Activated T-cell treated with anti-CD3 and anti-CD28 coated beads, Interleukin-2, amount 50 U/mL, for 4 hours (primary cell): ENCODE measurements around the gene FAM8A1. TPM values are rescaled to one million over a fixed set of nuclear protein-coding genes. Genes with fewer than 3 reads are reported as not detected.
"Not testable (repeated sequence)": the region's sequence is repeated elsewhere in the genome, so short reads cannot be mapped to it uniquely, and the experiment has no call there.

Experiments
- ATAC-seq, 2 donors: fragments of 200-7000 bp; cut with Tn5 transposase; one replicate each; pipeline ENCODE4 v1.10.0; 2021
- DNase-seq: peaks from one replicate; pipeline ENCODE4 v3.0.0-alpha.2; 2020
- H3K27me3 Mint-ChIP-seq: one replicate; pipeline ENCODE4 v1.8.0; 2021; ENCODE audit warnings: low read depth, mixed read lengths
- H3K36me3 Mint-ChIP-seq: one replicate; pipeline ENCODE4 v1.8.0; 2022; ENCODE audit warnings: mixed read lengths; ENCODE audit not compliant: insufficient read depth
- H3K4me1 Mint-ChIP-seq: one replicate; pipeline ENCODE4 v1.8.0; 2021; ENCODE audit warnings: low read depth, mixed read lengths
- H3K4me3 Mint-ChIP-seq: one replicate; pipeline ENCODE4 v1.8.0; 2021; ENCODE audit warnings: mild to moderate bottlenecking, moderate library complexity, mixed read lengths
- H3K9me3 Mint-ChIP-seq: one replicate; pipeline ENCODE4 v1.8.0; 2021; ENCODE audit warnings: mixed read lengths
- total RNA-seq, 3 donors: library from RNA; stranded (reverse); gene quantifications; one replicate each; pipeline ENCODE4 v1.2.1, GENCODE V29; 2021

The FAM8A1 gene
- total RNA-seq, result 1 to 10 TPM; 2.1 to 2.6 (median 2.4) TPM

GRCh38 chr6:17599877-17600526 is at the start of gene FAM8A1:
TSS of gene FAM8A1 (plus strand) at chr6:17600302. CDS start at chr6:17600410, 108 bp downstream.
- Mint-ChIP-seq H3K4me1 (peaks cover 38% of the 10 kb centered on the region), H3K4me3 (peak within 1 kb of the TSS; percentile 91)

GRCh38 chr6:17551383-17551958 is 48.6 kb upstream of the FAM8A1 start:
- DNase-seq (no peak), ATAC-seq (no peak)
- no peaks in the 10 kb centered on the region for H3K36me3 Mint-ChIP-seq
- no peaks in the 10 kb centered on the region for H3K4me1 Mint-ChIP-seq
- H3K9me3 Mint-ChIP-seq, result no peaks in the 10 kb centered on the region
- H3K27me3 Mint-ChIP-seq, result peaks cover 6% of the 10 kb centered on the region
- H3K4me3 Mint-ChIP-seq, result no peak overlapping the region

More at GRCh38 chr6:17599877-17600526, at the start of gene FAM8A1:
- Mint-ChIP-seq H3K27me3 (no peaks in the 10 kb centered on the region), H3K9me3 (no peaks in the 10 kb centered on the region), H3K36me3 (peaks cover 10% of the 10 kb centered on the region)
- peak; percentile 95 for DNase-seq
- ATAC-seq, result peak; percentile 90 to 92

GRCh38 chr6:17552861-17553260 is 47.2 kb upstream of the FAM8A1 start:
- peaks cover 3% of the 10 kb centered on the region for H3K27me3 Mint-ChIP-seq

GRCh38 chr6:17556014-17556413 is 44.1 kb upstream of the FAM8A1 start:
- Mint-ChIP-seq H3K4me3 (no peak overlapping the region), H3K9me3 (no peaks in the 10 kb centered on the region), H3K4me1 (no peaks in the 10 kb centered on the region), H3K36me3 (no peaks in the 10 kb centered on the region), H3K27me3 (peaks cover 3% of the 10 kb centered on the region)
- no peak for DNase-seq
- ATAC-seq, result no peak

More at GRCh38 chr6:17552861-17553260, 47.2 kb upstream of the FAM8A1 start:
- no peak for ATAC-seq
- H3K4me3 Mint-ChIP-seq, result no peak overlapping the region
- H3K9me3 Mint-ChIP-seq, result no peaks in the 10 kb centered on the region
- no peaks in the 10 kb centered on the region for H3K4me1 Mint-ChIP-seq
- DNase-seq, result no peak
- no peaks in the 10 kb centered on the region for H3K36me3 Mint-ChIP-seq

GRCh38 chr6:17562636-17563035 is 37.5 kb upstream of the FAM8A1 start:
- ATAC-seq, result no peak
- DNase-seq, result no peak
- H3K9me3 Mint-ChIP-seq, result peaks cover 13% of the 10 kb centered on the region
- H3K4me1 Mint-ChIP-seq, result no peaks in the 10 kb centered on the region
- H3K36me3 Mint-ChIP-seq, result no peaks in the 10 kb centered on the region
- H3K4me3 Mint-ChIP-seq, result no peak overlapping the region
- H3K27me3 Mint-ChIP-seq, result no peaks in the 10 kb centered on the region

- Mint-ChIP-seq H3K27me3 (no peaks in the 10 kb centered on the region), H3K36me3 (no peaks in the 10 kb centered on the region), H3K4me1 (no peaks in the 10 kb centered on the region), H3K9me3 (peaks cover 13% of the 10 kb centered on the region), H3K4me3 (no peak overlapping the region)
- DNase-seq, result no peak
- no peak for ATAC-seq
These were observed 34.7 kb upstream of the FAM8A1 start for GRCh38 chr6:17565399-17565798.

- DNase-seq, result no peak
- peaks cover 12% of the 10 kb centered on the region for H3K9me3 Mint-ChIP-seq
- no peaks in the 10 kb centered on the region for H3K36me3 Mint-ChIP-seq
- ATAC-seq, result no peak
- peaks cover 21% of the 10 kb centered on the region for H3K27me3 Mint-ChIP-seq
- H3K4me1 Mint-ChIP-seq, result no peaks in the 10 kb centered on the region
- H3K4me3 Mint-ChIP-seq, result no peak overlapping the region
These were observed 25.1 kb upstream of the FAM8A1 start for GRCh38 chr6:17574866-17575560.

- ATAC-seq (no peak), DNase-seq (no peak)
- Mint-ChIP-seq H3K4me1 (no peaks in the 10 kb centered on the region), H3K27me3 (peaks cover 21% of the 10 kb centered on the region), H3K4me3 (no peak overlapping the region), H3K9me3 (peaks cover 12% of the 10 kb centered on the region), H3K36me3 (no peaks in the 10 kb centered on the region)
These were observed 23.0 kb upstream of the FAM8A1 start for GRCh38 chr6:17577059-17577458.

- Mint-ChIP-seq H3K27me3 (peaks cover 4% of the 10 kb centered on the region), H3K4me1 (peaks cover 3% of the 10 kb centered on the region), H3K36me3 (no peaks in the 10 kb centered on the region), H3K4me3 (peak overlapping the region; percentile 54), H3K9me3 (peaks cover 12% of the 10 kb centered on the region)
- DNase-seq (peak; percentile 13), ATAC-seq (peak; percentile 84 to 90)
These were observed 19.5 kb upstream of the FAM8A1 start for GRCh38 chr6:17580518-17581048.

GRCh38 chr6:17581282-17581681 is 18.8 kb upstream of the FAM8A1 start:
- Mint-ChIP-seq H3K4me3 (peak overlapping the region; percentile 31), H3K9me3 (peaks cover 12% of the 10 kb centered on the region)
- H3K36me3 Mint-ChIP-seq, DNase-seq, H3K4me1 Mint-ChIP-seq, ATAC-seq, H3K27me3 Mint-ChIP-seq: not testable (repeated sequence)

- no peak for ATAC-seq
- no peaks in the 10 kb centered on the region for H3K36me3 Mint-ChIP-seq
- peaks cover 4% of the 10 kb centered on the region for H3K27me3 Mint-ChIP-seq
- H3K4me3 Mint-ChIP-seq, result no peak overlapping the region
- no peaks in the 10 kb centered on the region for H3K9me3 Mint-ChIP-seq
- DNase-seq, result no peak
- H3K4me1 Mint-ChIP-seq, result peaks cover 9% of the 10 kb centered on the region
These were observed 16.3 kb upstream of the FAM8A1 start for GRCh38 chr6:17583811-17584210.

- DNase-seq, result no peak
- Mint-ChIP-seq H3K9me3 (no peaks in the 10 kb centered on the region), H3K27me3 (peaks cover 4% of the 10 kb centered on the region), H3K4me1 (peaks cover 13% of the 10 kb centered on the region), H3K36me3 (no peaks in the 10 kb centered on the region), H3K4me3 (no peak overlapping the region)
- ATAC-seq, result no peak
These were observed 15.8 kb upstream of the FAM8A1 start for GRCh38 chr6:17584241-17584803.

- no peaks in the 10 kb centered on the region for H3K9me3 Mint-ChIP-seq
- no peaks in the 10 kb centered on the region for H3K36me3 Mint-ChIP-seq
- peaks cover 2% of the 10 kb centered on the region for H3K27me3 Mint-ChIP-seq
- H3K4me3 Mint-ChIP-seq, result no peak overlapping the region
- peaks cover 20% of the 10 kb centered on the region for H3K4me1 Mint-ChIP-seq
- ATAC-seq, result no peak
- no peak for DNase-seq
These were observed 14.2 kb upstream of the FAM8A1 start for GRCh38 chr6:17585766-17586490.

- not testable (repeated sequence) for H3K4me3 Mint-ChIP-seq, DNase-seq, H3K36me3 Mint-ChIP-seq, H3K9me3 Mint-ChIP-seq, ATAC-seq, H3K27me3 Mint-ChIP-seq
- peaks cover 20% of the 10 kb centered on the region for H3K4me1 Mint-ChIP-seq
These were observed 13.5 kb upstream of the FAM8A1 start for GRCh38 chr6:17586623-17587022.
